HG03045 (cell line): ENCODE measurements around the gene DENND1A.

Experiments used
- ATAC-seq: cut with Tn5 transposase; IDR thresholded peaks from one replicate; pipeline ENCODE4 v1.9.1; 2021; ENCODE audit warnings: mild to moderate bottlenecking, moderate library complexity; ENCODE audit not compliant: unreplicated experiment

DENND1A gene

GRCh38 chr9:123865226-123866000 is 64.5 kb downstream of the DENND1A start:
- no peak for ATAC-seq

GRCh38 chr9:123864251-123864650 is 65.7 kb downstream of the DENND1A start:
- ATAC-seq, result no peak

- ATAC-seq, result no peak
Observed at GRCh38 chr9:123863164-123863855, 66.6 kb downstream of the DENND1A start.

- no peak for ATAC-seq
Observed at GRCh38 chr9:123861756-123862120, 68.2 kb downstream of the DENND1A start.

- ATAC-seq, result no peak
Observed at GRCh38 chr9:123861086-123861755, 68.7 kb downstream of the DENND1A start.

GRCh38 chr9:123860603-123861002 is 69.3 kb downstream of the DENND1A start:
- ATAC-seq, result no peak

- ATAC-seq, result no peak
Observed at GRCh38 chr9:123852403-123852802, 77.5 kb downstream of the DENND1A start.

GRCh38 chr9:123851851-123852250 is 78.1 kb downstream of the DENND1A start:
- no peak for ATAC-seq

- no peak for ATAC-seq
Observed at GRCh38 chr9:123848447-123849085, 81.4 kb downstream of the DENND1A start.

GRCh38 chr9:123846966-123847365 is 83.0 kb downstream of the DENND1A start:
- no peak for ATAC-seq

- no peak for ATAC-seq
Observed at GRCh38 chr9:123843703-123844102, 86.2 kb downstream of the DENND1A start.

GRCh38 chr9:123835821-123836220 is 94.1 kb downstream of the DENND1A start:
- ATAC-seq, result no peak

GRCh38 chr9:123834889-123835562 is 94.9 kb downstream of the DENND1A start:
- no peak for ATAC-seq

- ATAC-seq, result no peak
Observed at GRCh38 chr9:123834218-123834888, 95.6 kb downstream of the DENND1A start.

GRCh38 chr9:123832858-123833650 is 96.9 kb downstream of the DENND1A start:
- ATAC-seq, result no peak

- ATAC-seq, result no peak
Observed at GRCh38 chr9:123832176-123832575, 97.8 kb downstream of the DENND1A start.

- ATAC-seq, result no peak
Observed at GRCh38 chr9:123828449-123828848, 101.5 kb downstream of the DENND1A start.

GRCh38 chr9:123825342-123826060 is 104.4 kb downstream of the DENND1A start:
- no peak for ATAC-seq
